Activated CD4-positive, alpha-beta T cell treated with anti-CD3 and anti-CD28 coated beads, Interleukin-2, amount 50 U/mL, for 1 hour (primary cell): ENCODE measurements around the gene LEF1.

Experiments
- DNase-seq: peaks from one replicate; pipeline ENCODE4 v3.0.0-alpha.2; 2020

The LEF1 gene

DNA sequence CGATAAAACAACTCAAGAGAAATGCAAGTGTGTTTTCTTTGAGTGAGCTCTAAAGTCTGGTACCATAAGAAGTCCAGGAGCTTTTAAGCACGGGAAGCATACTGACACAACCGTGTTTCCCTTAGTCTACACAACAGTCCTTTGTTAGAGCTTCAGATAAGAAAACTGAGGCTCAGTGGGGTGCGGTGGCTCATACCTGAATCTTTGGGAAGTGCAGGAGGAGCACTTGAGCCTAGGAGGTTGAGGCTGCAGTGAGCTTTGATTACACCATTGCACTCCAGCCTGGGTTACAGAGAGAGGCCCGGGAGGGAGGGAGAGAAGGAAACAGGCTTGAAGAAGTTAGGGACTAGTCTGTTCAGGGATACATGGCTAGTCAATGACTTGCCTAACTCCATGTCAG is 21.9 kb downstream of the LEF1 start:
- DNase-seq: no peak

DNA sequence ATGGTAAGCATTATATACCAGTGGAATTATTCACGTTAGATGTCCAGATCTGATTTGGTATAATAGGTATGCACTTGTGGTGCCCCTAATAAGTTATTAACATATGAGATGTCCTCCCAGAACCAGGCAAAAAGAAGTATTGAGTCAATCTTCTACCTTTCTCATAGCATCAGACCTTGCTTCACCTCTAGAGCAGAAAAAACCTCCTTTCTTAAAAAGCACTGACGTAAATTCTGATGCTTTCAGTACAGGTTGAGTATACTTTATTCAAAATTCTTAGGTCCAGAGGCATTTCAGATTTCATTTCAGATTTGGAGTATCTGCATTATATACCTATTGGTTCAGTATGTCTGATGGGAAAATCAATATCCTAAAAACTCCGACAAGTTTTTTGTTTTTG is 22.4 kb downstream of the LEF1 start:
- DNase-seq: no peak

DNA sequence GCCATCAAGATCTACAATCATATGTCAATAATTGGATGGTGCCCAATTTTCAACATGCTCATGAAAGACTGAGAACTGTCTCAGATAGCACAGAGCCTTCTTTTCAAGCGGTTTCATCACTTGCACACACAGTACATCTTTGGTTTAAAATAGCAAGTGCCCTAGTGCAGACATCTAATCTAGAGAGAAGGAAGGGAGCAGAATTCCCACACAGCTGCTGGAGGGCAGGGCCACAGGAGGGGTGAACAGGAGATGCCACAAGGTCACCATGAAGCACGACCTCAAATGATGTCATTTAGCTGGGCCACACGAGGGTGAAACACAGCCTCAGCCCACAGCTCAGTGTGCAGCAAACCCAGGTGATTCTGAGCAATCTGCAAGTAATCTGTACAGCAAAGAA is 24.3 kb downstream of the LEF1 start:
- no peak for DNase-seq

DNA sequence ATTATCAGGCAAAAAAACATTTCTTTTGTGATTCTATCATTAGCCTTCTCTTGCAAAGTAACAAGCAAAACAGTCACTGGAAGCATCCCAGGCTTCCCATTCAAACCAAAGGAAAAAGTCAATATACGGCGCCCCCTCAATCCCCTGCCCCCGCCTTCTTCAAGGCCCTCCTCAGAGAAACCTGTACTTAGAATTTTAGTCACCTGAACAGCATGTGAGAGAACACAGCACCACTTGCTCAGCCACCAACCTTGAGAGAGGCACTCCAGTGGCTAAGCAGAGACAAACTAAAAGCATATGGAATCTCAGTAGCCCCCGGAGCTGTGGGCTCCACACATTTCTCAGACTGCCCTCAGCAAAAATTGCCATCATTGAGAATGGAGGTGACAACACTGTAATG is 25.2 kb downstream of the LEF1 start:
- DNase-seq: no peak

DNA sequence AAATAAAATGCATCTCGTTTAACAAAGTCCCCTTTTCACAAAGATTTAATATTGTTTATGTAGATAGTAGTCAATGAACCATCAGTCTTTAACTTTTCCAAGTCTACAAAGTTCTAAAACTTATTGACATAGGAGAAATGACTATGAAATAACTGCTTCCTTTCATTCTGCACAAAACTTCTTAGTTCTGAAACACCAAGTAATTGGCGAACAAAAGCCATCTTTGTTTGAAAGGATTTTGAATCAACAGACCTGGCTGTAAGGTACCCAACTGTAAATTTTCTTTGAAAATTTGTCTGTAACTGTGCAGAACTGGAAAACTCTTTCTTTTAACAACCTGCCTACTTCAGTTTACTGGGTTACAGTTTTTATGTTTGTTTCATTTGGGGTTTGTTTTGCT is 25.9 kb downstream of the LEF1 start:
- DNase-seq: no peak

DNA sequence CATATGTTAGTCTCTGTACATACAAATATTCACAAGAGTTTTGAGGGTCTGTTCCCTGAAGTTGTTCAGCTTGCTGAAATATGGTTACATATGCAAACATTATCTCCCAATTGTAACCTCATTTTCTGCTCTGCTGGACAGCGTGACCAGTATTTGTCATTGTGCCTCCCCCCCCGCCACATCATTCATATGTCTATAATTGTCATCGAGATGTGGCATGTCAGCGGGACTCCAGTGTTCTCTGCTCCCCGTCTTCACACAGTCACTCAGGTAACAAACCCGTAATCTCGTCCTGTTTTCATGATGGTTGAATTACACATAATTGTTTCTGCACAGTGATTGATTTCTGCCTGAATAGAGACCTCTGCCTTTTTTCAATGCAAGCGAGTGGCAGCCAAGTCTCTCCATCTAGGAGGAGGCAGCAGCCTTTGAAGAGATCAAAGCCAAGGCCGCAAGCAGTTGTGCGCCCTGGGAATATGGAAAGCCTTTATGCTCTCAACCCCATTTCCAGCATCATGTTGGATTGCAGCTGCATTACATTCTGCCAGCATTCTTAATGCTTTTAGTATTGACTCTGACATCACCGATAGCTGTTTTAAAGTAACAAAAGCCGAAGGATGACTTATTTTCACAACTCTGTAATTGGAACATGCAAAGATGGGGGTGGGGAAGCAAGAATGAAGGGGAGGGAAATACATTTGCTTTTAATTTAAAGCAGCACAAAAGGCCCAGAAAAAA is 27.4 kb downstream of the LEF1 start:
- DNase-seq: no peak

DNA sequence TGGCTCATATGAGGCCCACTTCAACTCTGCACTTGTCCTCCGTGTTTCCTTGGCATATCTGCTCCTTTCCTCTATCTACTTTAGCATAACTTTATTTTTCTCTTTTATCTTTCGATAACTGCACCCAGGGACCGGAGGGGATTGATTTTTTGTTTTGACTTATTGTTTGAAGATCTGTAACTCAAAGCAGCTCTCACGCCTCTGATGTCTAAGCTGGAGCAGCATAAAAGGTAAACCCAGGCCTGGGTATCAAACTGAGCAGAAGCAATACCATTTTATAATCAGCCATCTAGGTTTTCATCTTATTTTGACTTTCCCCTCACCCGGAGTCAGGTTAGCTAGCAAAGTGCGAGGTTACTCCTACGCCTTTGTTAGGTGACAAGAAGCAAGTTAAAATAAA is 28.4 kb downstream of the LEF1 start:
- DNase-seq: no peak

DNA sequence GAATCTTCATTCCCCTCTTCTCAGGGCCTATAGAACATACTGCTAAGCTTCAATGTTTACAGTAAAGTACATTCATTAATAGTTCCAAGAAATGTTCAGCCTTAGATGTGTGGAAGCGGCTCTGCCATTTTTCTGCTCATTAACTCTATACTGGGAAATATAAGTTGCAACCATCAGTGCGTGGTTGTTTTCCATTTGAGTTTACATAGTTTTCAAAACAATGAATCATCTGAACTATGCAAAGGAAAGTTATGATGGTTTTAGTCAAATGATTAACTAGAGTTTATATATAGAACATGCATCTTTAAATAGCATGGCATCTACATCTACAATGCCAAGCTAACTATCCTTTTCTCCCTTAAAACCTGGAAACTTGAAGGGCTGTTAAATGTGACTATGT is 29.6 kb downstream of the LEF1 start:
- DNase-seq: no peak

DNA sequence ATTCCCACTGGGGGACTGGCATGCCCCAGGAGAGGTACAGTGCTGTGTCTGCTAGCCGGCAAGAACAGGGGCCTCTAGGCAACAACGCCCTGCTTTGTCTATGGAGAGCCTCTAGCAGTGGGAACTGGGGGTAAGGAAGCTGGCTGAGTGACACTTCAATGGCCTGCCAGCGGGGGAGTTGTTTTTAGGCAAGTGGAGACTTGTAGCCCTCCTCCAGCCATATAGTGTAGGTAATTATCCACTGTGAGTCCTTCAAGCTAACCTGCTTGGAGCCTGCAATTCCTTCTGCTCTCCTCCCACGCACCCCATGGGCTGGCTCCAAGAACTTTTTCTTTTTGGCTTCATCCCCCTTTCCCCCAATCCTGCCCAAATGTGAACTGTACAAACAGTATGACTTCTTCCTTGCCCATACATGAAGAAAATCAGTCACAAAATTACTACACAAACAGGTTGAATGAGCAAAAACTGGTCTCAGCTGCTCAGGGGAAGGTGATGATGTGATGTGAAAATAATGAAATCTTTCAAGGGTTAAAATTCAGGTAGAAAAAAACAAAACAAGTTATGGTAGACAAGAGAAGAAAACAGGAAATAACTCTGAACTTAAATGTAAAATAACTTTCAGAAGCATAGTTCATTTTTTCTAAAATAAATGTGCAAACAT is 33.1 kb downstream of the LEF1 start:
- no peak for DNase-seq

DNA sequence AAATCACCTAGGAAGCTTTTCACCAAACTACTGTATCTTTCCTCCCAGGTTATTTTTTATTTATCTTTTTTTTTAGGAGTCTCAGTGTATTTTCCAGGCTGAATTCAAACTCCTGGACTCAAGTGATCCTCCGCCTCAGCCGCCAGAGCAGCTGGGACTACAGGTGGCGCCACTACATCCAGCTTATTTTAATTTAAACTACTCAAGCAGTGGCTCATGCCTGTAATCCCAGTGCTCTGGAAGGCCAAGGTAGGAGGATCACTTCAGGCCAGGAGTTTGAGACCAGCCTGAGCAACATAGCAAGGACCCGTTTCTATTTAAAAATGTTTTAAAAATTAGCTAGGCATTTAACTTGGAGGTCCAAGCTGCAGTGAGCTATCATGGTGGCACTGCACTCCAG is 37.8 kb downstream of the LEF1 start:
- DNase-seq: no peak

DNA sequence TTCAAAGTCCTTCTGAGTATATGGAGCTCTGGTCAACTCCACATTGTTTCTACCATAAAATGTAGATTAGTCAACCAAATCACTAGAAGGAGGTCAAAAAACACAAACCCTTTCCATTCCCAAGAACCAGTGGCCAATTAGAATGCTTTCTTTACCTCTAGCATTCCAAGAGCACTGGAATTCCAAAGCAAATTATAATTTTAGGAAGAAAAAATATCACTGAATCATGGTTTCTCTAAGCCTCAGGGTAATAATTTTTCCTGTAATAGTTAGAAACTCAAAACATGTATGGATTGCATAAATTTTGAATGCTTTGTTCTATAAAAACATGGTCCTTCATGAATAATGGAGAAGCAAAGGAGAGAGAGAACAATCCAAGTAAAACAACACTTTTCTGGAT is 39.5 kb downstream of the LEF1 start:
- DNase-seq: no peak

DNA sequence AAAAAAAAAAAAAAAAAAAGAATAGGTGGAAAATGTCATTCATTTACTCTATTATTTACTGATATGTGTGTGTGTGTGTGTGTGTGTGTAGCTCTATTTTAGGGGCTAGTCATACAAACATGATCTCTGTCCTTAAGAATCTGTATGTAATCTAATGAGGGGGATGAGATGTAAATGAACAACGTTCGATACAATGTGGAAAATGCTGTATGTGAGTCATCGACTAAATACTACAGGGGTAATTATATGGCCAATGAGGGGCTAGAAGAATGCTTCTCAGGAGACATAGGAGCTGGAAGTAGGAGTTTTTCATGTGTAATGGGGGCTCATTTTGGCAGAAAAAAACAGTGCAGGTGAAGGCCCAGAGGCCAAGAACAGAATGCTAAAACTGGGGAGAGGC is 41.9 kb downstream of the LEF1 start:
- DNase-seq: no peak

DNA sequence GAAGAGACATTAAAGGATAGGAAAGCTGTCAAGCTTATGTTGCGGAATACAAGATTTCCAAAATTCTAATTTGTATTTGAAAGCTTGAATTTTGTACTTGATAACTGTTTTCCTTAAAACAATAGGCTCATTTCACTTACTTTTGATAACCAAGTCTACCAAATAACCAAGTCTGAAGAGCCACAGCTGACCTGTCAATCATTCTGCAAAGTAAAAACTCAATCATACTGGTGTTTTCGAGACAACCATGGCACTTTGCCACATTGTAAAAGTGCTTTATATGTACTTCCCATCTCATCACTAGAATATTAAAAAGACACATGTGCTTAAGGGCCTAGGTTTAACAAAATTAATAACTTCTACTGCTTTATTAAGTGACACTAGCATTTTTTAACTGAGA is 47.9 kb downstream of the LEF1 start:
- no peak for DNase-seq

DNA sequence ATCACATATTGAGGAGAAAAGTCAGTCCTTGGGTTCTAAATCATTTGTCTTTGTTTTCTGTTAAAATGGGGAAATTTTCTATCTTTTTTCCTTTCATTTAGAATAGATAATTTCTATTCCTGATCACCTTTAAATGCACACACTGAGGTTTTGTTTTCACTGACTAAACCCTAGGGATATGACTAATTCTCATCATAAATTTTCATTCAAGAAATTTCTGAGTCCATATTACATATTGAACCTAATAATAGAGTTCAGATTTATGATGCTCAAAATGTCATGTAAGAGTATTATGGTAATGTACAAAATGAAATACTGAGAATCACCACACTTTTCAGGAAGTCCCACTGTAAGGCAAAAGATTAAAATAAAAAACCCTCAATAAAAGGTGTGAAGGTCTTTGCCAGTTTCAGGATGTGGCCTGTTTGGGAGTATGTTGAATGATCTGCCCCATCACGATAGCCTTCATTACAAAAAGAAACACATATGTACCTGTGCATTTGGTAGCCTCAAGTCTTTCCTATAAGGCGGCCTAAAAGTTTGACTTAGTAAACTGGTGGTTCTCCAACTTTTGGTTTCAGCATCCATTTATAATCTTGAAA is 49.4 kb downstream of the LEF1 start:
- DNase-seq: no peak

DNA sequence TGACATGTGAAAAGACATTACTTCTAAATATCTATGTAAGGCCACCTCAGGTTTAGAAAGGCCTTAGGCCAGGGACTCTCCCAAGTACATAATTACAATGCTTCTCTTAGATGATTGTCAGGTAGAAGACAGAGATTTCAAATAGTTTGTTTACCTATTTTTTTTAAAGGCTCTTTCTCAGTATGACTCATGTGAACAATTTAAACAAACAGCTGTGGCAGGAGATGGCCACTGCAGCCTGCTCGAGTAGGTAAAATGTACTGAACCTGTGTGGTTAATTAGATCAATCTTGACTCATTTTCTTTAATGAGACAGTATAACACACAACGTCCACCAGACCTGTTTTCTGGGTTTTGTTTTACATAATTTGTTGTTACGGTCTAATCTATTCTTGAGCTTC is 50.2 kb downstream of the LEF1 start:
- peak; percentile 42 for DNase-seq

DNA sequence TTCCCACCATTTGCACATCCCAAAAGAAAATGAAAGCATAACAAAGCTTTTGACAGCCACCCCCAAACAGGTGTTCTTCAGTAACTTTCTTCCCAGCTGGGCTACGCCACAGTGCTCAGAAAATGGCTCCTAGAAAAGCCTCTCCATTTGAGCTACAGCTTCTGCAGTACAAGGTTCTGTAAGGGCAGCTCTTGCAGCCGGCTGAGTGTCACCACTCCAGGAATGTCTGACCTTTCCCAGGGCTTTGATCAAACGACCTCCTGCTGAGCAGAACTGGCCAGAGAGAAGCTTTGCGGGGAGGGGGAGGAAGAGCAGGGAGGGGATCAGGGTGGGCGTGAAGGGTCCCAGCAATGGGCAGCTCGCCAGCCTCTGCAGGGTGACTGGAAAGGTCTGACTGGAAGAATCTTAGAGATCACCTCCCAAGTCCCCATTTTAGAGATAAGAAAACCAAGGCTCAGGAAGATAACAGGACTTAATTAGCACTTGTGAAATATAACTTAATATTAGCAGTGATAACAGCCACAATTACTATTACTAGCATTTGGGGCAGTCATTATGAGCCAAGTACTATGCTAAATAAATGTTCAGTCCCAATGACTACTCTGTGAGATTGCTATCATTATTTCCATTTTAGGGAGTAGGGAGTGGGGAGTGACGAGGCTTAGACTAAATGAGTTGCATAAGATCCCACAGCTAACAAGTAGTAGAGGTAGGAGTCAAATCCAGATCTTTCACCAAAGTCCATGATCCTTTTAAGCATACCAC is 51.1 kb downstream of the LEF1 start:
- DNase-seq: no peak

DNA sequence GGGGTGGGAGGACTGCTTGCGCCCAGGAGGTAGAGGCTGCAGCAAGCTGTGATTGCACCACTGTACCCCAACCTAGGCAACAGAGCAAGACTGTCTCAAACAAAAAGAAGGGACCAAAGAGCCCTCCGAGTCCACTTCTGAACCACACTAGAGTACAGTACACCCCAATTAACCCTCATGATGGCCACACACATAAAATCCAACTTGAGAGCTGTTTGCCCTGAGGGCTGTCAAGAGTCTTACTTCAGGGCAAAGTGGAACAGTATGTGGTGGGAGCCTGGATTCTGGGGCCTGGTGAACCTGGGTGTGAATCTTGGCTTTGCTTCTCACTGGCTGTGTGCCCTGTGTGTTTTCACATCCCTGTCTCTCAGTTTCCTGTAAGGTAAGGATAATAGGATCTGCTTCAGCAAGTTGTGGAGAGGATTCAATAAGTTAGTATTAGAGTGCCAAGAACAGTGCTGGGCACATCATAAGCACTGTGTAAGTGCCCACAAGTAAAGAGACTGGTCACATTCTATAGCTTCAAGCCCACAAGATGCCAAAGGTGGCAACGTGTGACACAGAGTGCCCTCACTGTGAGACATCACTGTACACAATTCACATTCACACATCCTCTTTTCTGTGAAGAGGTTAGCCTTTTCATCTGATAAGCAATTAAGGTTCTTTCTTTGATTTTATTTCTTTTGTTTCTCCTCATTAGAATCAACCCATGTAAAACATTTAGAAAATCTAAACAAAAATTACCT is 52.1 kb downstream of the LEF1 start:
- DNase-seq: peak; percentile 26

DNA sequence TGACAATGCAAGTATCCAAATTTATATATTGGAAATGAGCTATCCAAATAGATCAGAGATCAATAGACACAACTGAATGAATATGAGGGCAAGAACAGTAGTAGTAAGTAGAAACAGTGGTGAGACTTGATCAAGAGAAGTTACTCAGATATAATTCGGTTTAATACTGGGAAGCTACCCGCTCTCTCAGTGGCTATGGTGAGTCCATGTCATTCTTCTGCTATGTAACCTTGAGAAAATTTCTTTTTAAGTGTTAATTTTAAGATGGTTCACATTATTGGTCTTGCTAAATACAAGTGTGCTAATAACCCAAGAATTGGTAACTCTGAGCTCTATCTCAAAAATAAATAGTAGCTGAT is 53.6 kb downstream of the LEF1 start:
- DNase-seq: no peak

DNA sequence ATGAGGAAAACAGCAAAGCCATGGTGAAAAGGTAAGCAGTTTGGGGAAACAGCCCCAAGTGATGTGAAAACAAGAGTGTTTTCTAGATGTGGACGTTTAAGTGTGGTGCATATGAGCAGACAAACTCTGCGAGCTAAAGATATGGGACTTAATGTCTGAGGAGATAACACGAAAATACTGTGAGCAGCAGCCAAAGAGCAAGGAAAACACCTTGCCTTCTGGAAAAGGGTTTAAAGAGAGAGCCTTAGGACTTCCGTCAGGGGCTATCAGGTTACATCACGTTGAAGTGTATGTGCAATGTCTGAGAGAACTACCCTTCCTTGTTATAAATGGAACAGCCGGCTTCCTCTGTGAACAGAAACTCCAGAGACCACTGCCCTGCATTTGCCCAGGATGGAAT is 54.2 kb downstream of the LEF1 start:
- DNase-seq: no peak

DNA sequence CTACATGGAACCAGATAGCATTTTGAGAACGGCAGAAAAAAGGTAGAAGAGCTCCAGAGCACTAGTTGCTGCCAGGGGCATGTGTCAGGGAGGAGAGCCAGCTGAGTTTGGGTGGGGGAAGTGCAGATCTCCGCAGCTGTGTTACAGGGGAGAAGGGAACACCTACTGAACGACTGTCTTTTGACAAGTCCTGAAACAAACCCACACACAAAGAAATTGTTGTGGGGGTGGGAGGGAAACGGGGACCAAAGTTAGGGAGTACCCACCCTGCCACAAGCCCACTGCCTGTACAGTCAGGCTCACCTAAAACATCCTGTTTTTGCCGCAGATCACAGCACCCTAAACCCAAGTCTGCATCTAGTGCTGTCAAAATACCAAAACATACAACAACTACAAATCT is 55.5 kb downstream of the LEF1 start:
- DNase-seq: peak; percentile 57

DNA sequence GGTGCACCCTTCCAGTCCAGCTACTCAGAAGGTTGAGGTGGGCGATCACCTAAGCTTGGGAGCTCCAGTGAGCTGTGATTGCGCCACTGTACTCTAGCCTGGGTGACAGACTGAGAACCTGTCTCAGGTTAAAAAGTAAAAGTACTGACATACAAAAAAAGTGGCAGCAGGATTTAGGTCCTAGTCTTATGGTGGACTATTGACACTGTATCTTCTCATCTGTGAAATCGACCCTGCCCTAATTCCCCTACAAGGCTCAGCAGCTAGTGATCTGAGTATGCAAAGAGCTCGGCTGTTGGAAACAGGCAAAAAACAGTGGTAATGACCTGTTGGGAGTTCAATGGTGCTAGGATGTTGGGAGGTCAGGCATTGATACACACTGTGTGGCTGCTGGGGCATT is 57.0 kb downstream of the LEF1 start:
- no peak for DNase-seq

DNA sequence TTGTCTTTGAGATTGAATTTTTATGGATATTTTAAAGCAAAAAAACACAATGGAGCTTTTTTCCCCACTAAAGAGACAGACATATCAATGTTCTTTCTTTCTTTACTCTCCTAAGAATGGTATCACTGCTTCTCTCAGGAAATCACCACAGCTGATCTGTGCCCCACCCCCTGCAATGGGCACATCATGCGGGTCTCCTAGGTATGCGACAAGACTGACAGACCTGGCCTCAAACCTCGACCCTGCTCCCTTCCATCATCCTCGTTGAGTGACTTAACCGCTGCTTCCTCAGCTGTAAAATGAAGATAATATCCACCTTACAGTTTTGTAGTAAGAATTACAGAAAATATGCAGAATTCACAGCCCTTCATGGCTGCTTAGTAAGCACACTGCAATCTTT is 58.3 kb downstream of the LEF1 start:
- no peak for DNase-seq

DNA sequence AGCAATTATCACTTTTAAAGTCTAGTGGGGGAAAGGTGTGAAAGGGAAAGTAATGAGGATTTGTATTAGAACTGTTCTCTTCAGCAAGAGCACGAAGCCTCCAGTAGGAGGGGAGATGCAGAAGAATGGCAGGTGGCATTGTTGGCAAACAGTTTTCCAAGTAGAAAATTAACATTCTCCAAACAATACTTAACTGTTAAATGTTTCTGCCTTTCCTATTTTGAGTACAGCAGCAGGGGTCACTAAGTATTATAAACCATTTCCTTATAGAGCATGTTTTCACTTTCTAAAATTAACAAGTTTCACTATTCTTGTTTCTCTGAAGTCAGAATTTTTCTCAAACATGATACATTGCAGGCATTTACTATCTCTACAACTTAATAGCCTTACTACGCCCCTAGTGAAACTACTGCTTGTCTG is 58.7 kb downstream of the LEF1 start:
- no peak for DNase-seq
